DND-41 (cell line): Measurements from ENCODE around the gene PDE4D.
"Not testable (repeated sequence)": the region's sequence is repeated elsewhere in the genome, so short reads cannot be mapped to it uniquely, and the experiment has no call there.

ENCODE experiments used
- ATAC-seq: fragments of 200-7000 bp; cut with Tn5 transposase; 3 replicates; pipeline ENCODE4 v1.9.1; 2021; ENCODE audit warnings: low read depth; ENCODE audit not compliant: insufficient read depth
- DNase-seq: peaks from one replicate; pipeline ENCODE4 v3.0.0-alpha.2; 2020
- H2AFZ ChIP-seq: 2 replicates; pipeline ENCODE4 v1.6.0; 2012; ENCODE audit warnings: low read depth, low read length
- H3K27ac ChIP-seq: 2 replicates; pipeline ENCODE4 v1.5.1; 2012; ENCODE audit warnings: low read length, inconsistent platforms
- H3K27me3 ChIP-seq: fragments of 200-600 bp; sonication (generic); 2 replicates; pipeline ENCODE4 v1.6.0; 2012; ENCODE audit warnings: low read length, mild to moderate bottlenecking, inconsistent platforms; ENCODE audit not compliant: insufficient read depth, poor library complexity
- H3K36me3 ChIP-seq: 2 replicates; pipeline ENCODE4 v1.5.1; 2012; ENCODE audit warnings: low read length, inconsistent platforms; ENCODE audit not compliant: insufficient read depth
- H3K4me1 ChIP-seq: 2 replicates; pipeline ENCODE4 v1.5.1; 2012; ENCODE audit warnings: mild to moderate bottlenecking, low read length; ENCODE audit not compliant: insufficient read depth
- H3K4me2 ChIP-seq: 2 replicates; pipeline ENCODE4 v1.6.0; 2012; ENCODE audit warnings: mild to moderate bottlenecking, moderate library complexity, low read length, inconsistent platforms; ENCODE audit not compliant: insufficient read depth
- H3K4me3 ChIP-seq, 2 experiments: fragments of 200-600 bp in 1 of 2; shearing (Covaris generic) in 1 of 2; 2 replicates each; pipeline ENCODE4 v1.5.1; 2012 to 2016; ENCODE audit warnings: inconsistent platforms in 2 of 2, low read length in 2 of 2, mild to moderate bottlenecking in 2 of 2, low read depth in 1 of 2, moderate library complexity in 1 of 2
- H3K79me2 ChIP-seq: 2 replicates; pipeline ENCODE4 v1.6.0; 2012; ENCODE audit warnings: low read length, inconsistent platforms; ENCODE audit not compliant: insufficient read depth
- H3K9ac ChIP-seq: 2 replicates; pipeline ENCODE4 v1.6.0; 2012; ENCODE audit warnings: low read depth, mild to moderate bottlenecking, inconsistent platforms, low read length, moderate library complexity
- H3K9me3 ChIP-seq: 2 replicates; pipeline ENCODE4 v1.5.1; 2012; ENCODE audit warnings: low read length, moderate library complexity, mild to moderate bottlenecking, inconsistent platforms; ENCODE audit not compliant: insufficient read depth, severe bottlenecking
- H4K20me1 ChIP-seq: 2 replicates; pipeline ENCODE4 v1.6.0; 2012; ENCODE audit warnings: low read length; ENCODE audit not compliant: insufficient read depth
- CTCF ChIP-seq: IDR thresholded peaks from 2 replicates; pipeline ENCODE4 v1.5.1; 2012; ENCODE audit warnings: borderline replicate concordance, low read length, moderate library complexity, mild to moderate bottlenecking; ENCODE audit not compliant: poor library complexity, severe bottlenecking; ENCODE audit errors: extremely low read depth
- EZH2 ChIP-seq: IDR thresholded peaks from 3 replicates; pipeline ENCODE4 v1.6.1; 2012; ENCODE audit warnings: borderline replicate concordance, low read depth, mild to moderate bottlenecking, moderate library complexity, low read length, inconsistent platforms; ENCODE audit not compliant: severe bottlenecking

The PDE4D gene

GRCh38 chr5:58958701-58959100 is 934.8 kb downstream of the PDE4D start:
- no peak overlapping the region for H3K4me2 ChIP-seq
- no peak overlapping the region for H3K9ac ChIP-seq
- no peak for ATAC-seq
- no peak overlapping the region for H2AFZ ChIP-seq
- H3K79me2 ChIP-seq = no peaks in the 10 kb centered on the region
- no peak overlapping the region for H3K27ac ChIP-seq
- H3K9me3 ChIP-seq = no peaks in the 10 kb centered on the region
- H3K4me1 ChIP-seq = no peaks in the 10 kb centered on the region
- DNase-seq = no peak
- no peak for TF ChIP-seq CTCF
- TF ChIP-seq EZH2 = no peak
- H3K27me3 ChIP-seq = no peaks in the 10 kb centered on the region
- H3K4me3 ChIP-seq = no peak overlapping the region
- no peaks in the 10 kb centered on the region for H4K20me1 ChIP-seq
- no peaks in the 10 kb centered on the region for H3K36me3 ChIP-seq

GRCh38 chr5:58953218-58953617 is 940.3 kb downstream of the PDE4D start:
- not testable (repeated sequence) for H3K4me1 ChIP-seq, H3K9ac ChIP-seq, H3K36me3 ChIP-seq, H3K27me3 ChIP-seq, H3K79me2 ChIP-seq, H3K9me3 ChIP-seq, H4K20me1 ChIP-seq, ATAC-seq, DNase-seq, H3K4me2 ChIP-seq, H2AFZ ChIP-seq, H3K4me3 ChIP-seq, H3K27ac ChIP-seq

GRCh38 chr5:58950224-58950623 is 943.3 kb downstream of the PDE4D start:
- Histone ChIP-seq H3K27me3 (no peaks in the 10 kb centered on the region), H3K36me3 (no peaks in the 10 kb centered on the region), H3K27ac (no peak overlapping the region), H3K4me1 (no peaks in the 10 kb centered on the region), H3K4me3 (no peak overlapping the region), H3K79me2 (no peaks in the 10 kb centered on the region), H2AFZ (no peak overlapping the region), H4K20me1 (no peaks in the 10 kb centered on the region), H3K4me2 (no peak overlapping the region), H3K9ac (no peak overlapping the region), H3K9me3 (no peaks in the 10 kb centered on the region)
- TF ChIP-seq CTCF (no peak), EZH2 (no peak)
- no peak for ATAC-seq
- no peak for DNase-seq

GRCh38 chr5:58946230-58946629 is 947.3 kb downstream of the PDE4D start:
- Histone ChIP-seq H3K79me2 (no peaks in the 10 kb centered on the region), H3K9ac (no peak overlapping the region), H3K4me2 (no peak overlapping the region), H3K27ac (no peak overlapping the region), H4K20me1 (no peaks in the 10 kb centered on the region), H3K36me3 (no peaks in the 10 kb centered on the region), H3K4me3 (no peak overlapping the region), H2AFZ (no peak overlapping the region), H3K4me1 (no peaks in the 10 kb centered on the region), H3K27me3 (no peaks in the 10 kb centered on the region), H3K9me3 (no peaks in the 10 kb centered on the region)
- TF ChIP-seq CTCF = no peak
- TF ChIP-seq EZH2 = no peak
- ATAC-seq = no peak
- no peak for DNase-seq
